HepG2 (cell line): ENCODE measurements around the gene ZDHHC18. TPM values are rescaled to one million over a fixed set of nuclear protein-coding genes. Genes with fewer than 3 reads are reported as not detected.

Experiments
- ADNP ChIP-seq: sonication (generic); formaldehyde crosslinking; IDR thresholded peaks from 2 replicates; pipeline ENCODE4 v1.4.0; 2020; ENCODE audit warnings: missing genetic modification reagents
- AGO2 ChIP-seq: fragments of 200-400 bp; formaldehyde crosslinking; optimal IDR thresholded peaks from 2 replicates; pipeline ENCODE3; 2017; ENCODE audit warnings: mild to moderate bottlenecking, low read depth, low read length, moderate library complexity
- AKAP8 ChIP-seq: sonication (generic); formaldehyde crosslinking; IDR thresholded peaks from 2 replicates; pipeline ENCODE4 v1.5.1; 2020; ENCODE audit warnings: mild to moderate bottlenecking, missing genetic modification reagents
- ATF1 ChIP-seq: IDR thresholded peaks from 2 replicates; pipeline ENCODE4 v1.6.1; 2016; ENCODE audit warnings: mild to moderate bottlenecking, control low read depth
- BHLHE40 ChIP-seq: IDR thresholded peaks from 2 replicates; pipeline ENCODE4 v1.6.1; 2011; ENCODE audit warnings: low read length, improper control_type of control experiment
- MAF1 ChIP-seq: sonication (generic); formaldehyde crosslinking; IDR thresholded peaks from 2 replicates; pipeline ENCODE4 v1.5.0; 2020; ENCODE audit warnings: missing genetic modification reagents, borderline replicate concordance
- MEF2D ChIP-seq: sonication (generic); formaldehyde crosslinking; IDR thresholded peaks from 2 replicates; pipeline ENCODE4 v1.5.1; 2020; ENCODE audit warnings: mild to moderate bottlenecking, missing genetic modification reagents
- MIER2 ChIP-seq: IDR thresholded peaks from 2 replicates; pipeline ENCODE4 v1.6.1; 2016; ENCODE audit warnings: missing biosample characterization, missing genetic modification reagents
- NFE2L1 ChIP-seq: sonication (generic); formaldehyde crosslinking; IDR thresholded peaks from 2 replicates; pipeline ENCODE4 v1.4.0; 2020; ENCODE audit warnings: missing genetic modification reagents, mild to moderate bottlenecking, borderline replicate concordance
- NR0B2 ChIP-seq: sonication (generic); formaldehyde crosslinking; IDR thresholded peaks from 2 replicates; pipeline ENCODE4 v1.4.0; 2020; ENCODE audit warnings: mild to moderate bottlenecking, missing genetic modification reagents
- NR2F6 ChIP-seq, 2 experiments: IDR thresholded peaks; 2 replicates each; pipeline ENCODE4 v1.6.1; 2016; ENCODE audit warnings: antibody characterized with exemption in 1 of 2, mild to moderate bottlenecking in 1 of 2
- PCBP1 ChIP-seq: fragments of 200-400 bp; formaldehyde crosslinking; IDR thresholded peaks from 2 replicates; pipeline ENCODE4 v1.6.1; 2017; ENCODE audit warnings: mild to moderate bottlenecking, low read depth, low read length, borderline replicate concordance
- PRDM15 ChIP-seq: sonication (generic); formaldehyde crosslinking; IDR thresholded peaks from 2 replicates; pipeline ENCODE4 v1.4.0; 2020; ENCODE audit warnings: missing genetic modification reagents
- PRDM4 ChIP-seq: sonication (generic); formaldehyde crosslinking; IDR thresholded peaks from 2 replicates; pipeline ENCODE4 v1.9.0; 2021; ENCODE audit warnings: missing genetic modification reagents, borderline replicate concordance
- REL ChIP-seq: sonication (generic); formaldehyde crosslinking; conservative IDR thresholded peaks from 2 replicates; pipeline ENCODE4 v1.8.0; 2022; ENCODE audit warnings: mild to moderate bottlenecking, missing genetic modification reagents, moderate library complexity
- RNF2 ChIP-seq: fragments of 450-650 bp; conservative IDR thresholded peaks from 2 replicates; pipeline ENCODE4 v1.6.1; 2016; ENCODE audit warnings: low read depth
- ZNF224 ChIP-seq: sonication (generic); formaldehyde crosslinking; IDR thresholded peaks from 2 replicates; pipeline ENCODE4 v1.5.0; 2020; ENCODE audit warnings: mild to moderate bottlenecking, missing genetic modification reagents
- ZNF331 ChIP-seq: sonication (generic); formaldehyde crosslinking; IDR thresholded peaks from 2 replicates; pipeline ENCODE4 v1.4.0; 2020; ENCODE audit warnings: missing genetic modification reagents
- ZNF468 ChIP-seq: sonication (generic); formaldehyde crosslinking; IDR thresholded peaks from 2 replicates; pipeline ENCODE4 v1.8.0; 2022; ENCODE audit warnings: mild to moderate bottlenecking, moderate library complexity, missing genetic modification reagents
- ZNF557 ChIP-seq: sonication (generic); formaldehyde crosslinking; IDR thresholded peaks from 2 replicates; pipeline ENCODE4 v1.4.0; 2020; ENCODE audit warnings: missing genetic modification reagents
- ZNF709 ChIP-seq: sonication (generic); formaldehyde crosslinking; IDR thresholded peaks from 2 replicates; pipeline ENCODE4 v1.5.0; 2020; ENCODE audit warnings: mild to moderate bottlenecking, missing genetic modification reagents
- ZNF772 ChIP-seq: sonication (generic); formaldehyde crosslinking; IDR thresholded peaks from 2 replicates; pipeline ENCODE4 v1.5.0; 2020; ENCODE audit warnings: mild to moderate bottlenecking, missing genetic modification reagents
- polyA plus RNA-seq, 8 experiments: library from polyadenylated mRNA; depleted of rRNA in 3 of 8; stranded (reverse) in 7 of 8; unstranded in 1 of 8; fragments of >200 nt; fragmentation: Illumina TruSeq in 4 of 8; extraction: Trizol in 4 of 8; gene quantifications; 2 replicates each; pipeline versions ENCODE4 v1.2.1 to v1.2.3, GENCODE V29; 2011 to 2016; ENCODE audit warnings: low read depth in 4 of 8, missing spikeins in 1 of 8, mixed read lengths in 1 of 8; ENCODE audit not compliant: insufficient read depth in 1 of 8
- total RNA-seq, 5 experiments: library from RNA; depleted of rRNA; stranded (reverse); fragments of >200 nt; fragmentation: Illumina TruSeq; extraction: Trizol; gene quantifications; 2 replicates each; pipeline ENCODE4 v1.2.3, GENCODE V29; 2016; ENCODE audit warnings: low read depth in 1 of 5

The ZDHHC18 gene
- total and polyA plus RNA-seq, 2 of the 13 experiments (the other 11 are each of a cell fraction or from before 2014, with no cell fraction given): 13.2 to 35.3 TPM

DNA sequence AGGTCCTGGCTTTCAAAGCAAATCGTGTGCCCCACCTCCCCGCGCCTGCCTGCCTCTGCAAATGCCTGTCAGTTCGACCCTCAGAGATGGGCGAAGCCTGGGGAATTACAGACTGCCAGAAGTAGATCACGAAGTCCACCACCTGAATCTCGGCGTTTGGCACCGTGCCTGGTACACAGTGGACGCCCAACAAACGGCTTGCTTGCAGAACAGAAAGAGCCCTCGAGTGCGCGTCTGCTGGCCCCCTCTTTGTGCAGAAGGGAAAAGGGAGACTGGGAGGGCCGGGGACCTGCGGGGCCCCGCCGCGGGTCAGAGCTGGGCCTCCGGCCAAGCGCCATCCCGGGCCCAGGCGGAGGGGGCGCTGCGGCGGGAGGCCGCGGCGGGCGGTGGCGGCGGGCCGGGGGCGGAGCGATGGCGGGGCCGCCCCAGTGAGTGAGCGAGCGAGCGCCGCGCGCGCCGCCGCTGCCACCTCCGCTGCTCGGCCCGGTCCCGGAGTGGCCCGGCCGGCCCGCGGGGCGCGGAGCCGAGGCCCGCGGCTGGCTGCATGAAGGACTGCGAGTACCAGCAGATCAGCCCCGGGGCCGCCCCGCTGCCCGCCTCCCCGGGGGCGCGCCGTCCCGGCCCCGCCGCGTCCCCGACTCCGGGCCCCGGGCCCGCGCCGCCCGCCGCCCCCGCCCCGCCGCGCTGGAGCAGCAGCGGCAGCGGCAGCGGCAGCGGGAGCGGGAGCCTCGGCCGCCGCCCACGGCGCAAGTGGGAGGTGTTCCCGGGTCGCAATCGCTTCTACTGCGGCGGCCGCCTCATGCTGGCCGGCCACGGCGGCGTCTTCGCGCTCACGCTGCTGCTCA lies at the start of gene ZDHHC18 (continued):
- TF ChIP-seq NR2F6 (IDR thresholded peaks at IDR 0.05) (no peak), NR2F6 (CRISPR knock-in tag; IDR thresholded peaks at IDR 0.05) (no peak), MIER2 (CRISPR knock-in tag) (no peak), ZNF772 (CRISPR knock-in tag) (no peak), ZNF331 (CRISPR knock-in tag) (no peak), ZNF709 (CRISPR knock-in tag) (no peak), ADNP (no peak), REL (CRISPR knock-in tag) (no peak), ZNF468 (no peak), AGO2 (no peak), ZNF224 (CRISPR knock-in tag) (no peak), MAF1 (CRISPR knock-in tag) (no peak), ZNF557 (CRISPR knock-in tag) (no peak), PRDM15 (CRISPR knock-in tag) (no peak), RNF2 (no peak), NR0B2 (CRISPR knock-in tag) (no peak), PCBP1 (no peak), AKAP8 (CRISPR knock-in tag) (no peak), MEF2D (CRISPR knock-in tag) (no peak), ATF1 (no peak), PRDM4 (CRISPR knock-in tag) (no peak), BHLHE40 (no peak), NFE2L1 (CRISPR knock-in tag) (0 out of 2 replicates have a peak, but pooled peaks have one; percentile 48)
